ENCODE measurements around the gene PTPN1.

Gene PTPN1

DNA sequence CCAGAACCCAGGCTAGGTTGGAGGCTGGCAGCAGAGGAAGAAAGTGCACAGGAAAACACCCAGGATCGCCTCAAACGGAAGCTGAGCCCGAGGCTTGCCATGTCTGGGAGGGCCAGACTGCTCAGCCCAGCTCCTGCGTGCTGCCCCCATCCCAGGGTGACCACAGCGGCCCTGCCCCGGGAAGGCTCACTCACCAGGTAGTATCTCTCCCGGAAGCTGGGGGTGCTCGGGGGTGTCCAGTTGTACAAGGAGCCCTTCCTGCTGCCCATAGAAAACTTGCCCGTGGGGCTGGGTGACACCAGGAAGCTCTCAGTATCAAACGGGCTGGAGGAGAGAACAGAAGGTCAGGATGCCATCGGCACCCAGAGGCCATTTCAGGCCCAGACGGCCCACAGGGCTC lies 94.3 kb downstream of the PTPN1 start:
- TF ChIP-seq, protein P1, sequence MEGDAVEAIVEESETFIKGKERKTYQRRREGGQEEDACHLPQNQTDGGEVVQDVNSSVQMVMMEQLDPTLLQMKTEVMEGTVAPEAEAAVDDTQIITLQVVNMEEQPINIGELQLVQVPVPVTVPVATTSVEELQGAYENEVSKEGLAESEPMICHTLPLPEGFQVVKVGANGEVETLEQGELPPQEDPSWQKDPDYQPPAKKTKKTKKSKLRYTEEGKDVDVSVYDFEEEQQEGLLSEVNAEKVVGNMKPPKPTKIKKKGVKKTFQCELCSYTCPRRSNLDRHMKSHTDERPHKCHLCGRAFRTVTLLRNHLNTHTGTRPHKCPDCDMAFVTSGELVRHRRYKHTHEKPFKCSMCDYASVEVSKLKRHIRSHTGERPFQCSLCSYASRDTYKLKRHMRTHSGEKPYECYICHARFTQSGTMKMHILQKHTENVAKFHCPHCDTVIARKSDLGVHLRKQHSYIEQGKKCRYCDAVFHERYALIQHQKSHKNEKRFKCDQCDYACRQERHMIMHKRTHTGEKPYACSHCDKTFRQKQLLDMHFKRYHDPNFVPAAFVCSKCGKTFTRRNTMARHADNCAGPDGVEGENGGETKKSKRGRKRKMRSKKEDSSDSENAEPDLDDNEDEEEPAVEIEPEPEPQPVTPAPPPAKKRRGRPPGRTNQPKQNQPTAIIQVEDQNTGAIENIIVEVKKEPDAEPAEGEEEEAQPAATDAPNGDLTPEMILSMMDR (conservative IDR thresholded peaks at IDR 0.05; ENCODE audit: low read depth, low read length), result no peak
- DNase-seq (ENCODE audit: low read depth), result no peak
- no peak overlapping the region for H3K4me3 ChIP-seq (ENCODE audit: low read depth, low read length)

- TF ChIP-seq, protein P1 (conservative IDR thresholded peaks at IDR 0.05; ENCODE audit: low read depth, low read length), result no peak
- no peak for DNase-seq (ENCODE audit: low read depth)
- no peak overlapping the region for H3K4me3 ChIP-seq (ENCODE audit: low read depth, low read length)
Measured at GRCh38 chr20:50605136-50605535, 95.0 kb downstream of the PTPN1 start.

DNA sequence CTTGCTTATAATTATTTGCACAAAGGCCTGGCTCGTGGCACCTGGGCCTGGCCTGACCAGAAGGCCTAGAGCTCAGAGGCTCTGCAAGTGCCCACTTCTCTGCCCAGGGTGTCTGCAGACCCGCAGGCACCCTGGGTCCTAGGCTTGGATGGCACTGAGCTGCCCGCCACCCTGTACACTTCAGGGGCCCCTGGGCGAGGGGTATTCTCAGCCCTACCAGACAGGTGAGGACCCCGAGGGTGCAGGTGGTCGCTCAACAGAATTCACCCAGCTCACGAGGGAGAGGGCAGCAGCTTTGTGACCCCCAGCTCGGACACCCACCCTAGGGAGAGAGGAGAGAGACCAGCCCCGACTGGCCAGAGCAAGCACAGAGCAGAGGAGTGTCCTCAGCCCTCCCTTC lies 97.3 kb downstream of the PTPN1 start:
- TF ChIP-seq, protein P1 (conservative IDR thresholded peaks at IDR 0.05; ENCODE audit: low read depth, low read length), result no peak
- no peak for DNase-seq (ENCODE audit: low read depth)
- H3K4me3 ChIP-seq (ENCODE audit: low read depth, low read length), result no peak overlapping the region

DNA sequence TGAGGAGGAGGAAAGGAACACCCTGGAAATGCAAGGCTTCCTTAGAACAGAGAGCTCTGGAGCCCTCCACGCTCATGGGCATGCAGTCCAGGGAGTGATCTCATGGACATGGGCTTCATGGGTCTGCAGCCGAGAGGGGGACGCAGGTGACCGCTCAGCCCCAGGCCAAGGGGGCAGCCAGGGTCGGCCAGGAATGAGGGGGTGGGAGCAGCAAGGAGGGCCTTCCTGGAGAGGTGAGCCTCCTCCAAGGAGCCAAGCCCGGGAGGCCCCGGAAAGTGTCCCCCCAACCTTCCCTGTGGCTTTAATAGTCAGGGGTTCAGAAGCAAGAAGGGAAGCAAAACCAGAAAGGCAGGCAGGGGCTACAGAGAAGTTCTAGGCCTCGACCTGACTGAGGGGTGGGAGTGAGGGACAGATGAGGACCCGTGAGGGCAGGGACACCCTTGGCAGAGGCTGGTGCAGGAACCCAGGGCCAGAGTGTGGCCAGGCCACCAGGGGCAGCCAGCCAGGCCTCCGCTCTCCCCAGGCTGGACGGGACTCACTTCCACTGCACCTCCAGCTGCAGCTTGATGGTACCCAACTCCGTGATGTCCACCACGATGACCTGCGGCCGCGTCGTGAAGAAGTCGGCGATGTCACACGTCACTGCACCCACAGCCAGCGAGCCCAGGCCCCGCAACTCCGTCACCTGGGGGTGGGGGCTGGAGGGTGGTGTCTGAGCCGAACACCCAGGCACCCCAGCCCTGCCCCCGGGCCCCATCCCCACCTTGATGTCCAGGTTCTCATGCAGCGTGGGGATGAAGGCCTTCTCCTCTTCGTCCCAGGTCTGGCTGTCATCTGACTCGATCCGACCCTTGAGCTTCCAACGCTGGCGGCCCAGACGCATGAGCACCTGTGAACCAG lies 97.9 kb downstream of the PTPN1 start:
- H3K4me3 ChIP-seq (ENCODE audit: low read depth, low read length), result no peak overlapping the region
- TF ChIP-seq, protein P1 (conservative IDR thresholded peaks at IDR 0.05; ENCODE audit: low read depth, low read length), result no peak
- DNase-seq (ENCODE audit: low read depth), result no peak

DNA sequence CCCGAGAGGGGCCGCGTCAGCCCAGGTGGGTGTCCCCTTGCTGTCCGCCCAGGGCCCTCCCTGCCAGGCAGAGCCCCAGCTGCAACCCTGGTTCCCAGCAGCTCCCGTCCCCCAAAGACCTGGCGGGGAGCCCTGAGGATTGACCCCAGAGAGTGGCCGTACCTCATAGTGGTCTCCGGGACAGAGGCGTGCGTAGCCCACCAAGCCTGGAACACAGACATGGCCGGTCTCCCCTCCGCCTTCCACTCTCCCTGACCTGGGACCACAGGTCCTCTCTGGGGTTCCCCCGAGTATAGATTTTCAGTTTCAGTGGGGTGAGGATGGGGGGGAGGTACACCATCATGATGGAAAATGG lies 98.5 kb downstream of the PTPN1 start:
- no peak overlapping the region for H3K4me3 ChIP-seq (ENCODE audit: low read depth, low read length)
- no peak for DNase-seq (ENCODE audit: low read depth)
- TF ChIP-seq, protein P1 (conservative IDR thresholded peaks at IDR 0.05; ENCODE audit: low read depth, low read length), result no peak

GRCh38 chr20:50609438-50609989 lies 99.3 kb downstream of the PTPN1 start:
- no peak overlapping the region for H3K4me3 ChIP-seq (ENCODE audit: low read depth, low read length)
- DNase-seq (ENCODE audit: low read depth), result no peak
- TF ChIP-seq, protein P1 (conservative IDR thresholded peaks at IDR 0.05; ENCODE audit: low read depth, low read length), result no peak

Measured in choroid plexus epithelial cell (primary cell).